RWPE2 (cell line): ENCODE measurements around the gene SMARCD3.

Source experiments
- ATAC-seq: fragments of 200-7000 bp; cut with Tn5 transposase; 3 replicates; pipeline ENCODE4 v1.9.1; 2021; ENCODE audit warnings: low read depth
- DNase-seq: peaks from one replicate; pipeline ENCODE4 v3.0.0-alpha.2; 2020; ENCODE audit warnings: low spot score
- H3K27ac ChIP-seq: fragments of 450-650 bp; 2 replicates; pipeline ENCODE4 v1.5.1; 2017; ENCODE audit warnings: mild to moderate bottlenecking; ENCODE audit not compliant: poor library complexity, severe bottlenecking
- H3K27me3 ChIP-seq: fragments of 250-450 bp; sonication (Bioruptor Pico); 2 replicates; pipeline ENCODE4 v1.5.1; 2021; ENCODE audit warnings: mild to moderate bottlenecking, moderate library complexity; ENCODE audit not compliant: insufficient read depth, poor library complexity, severe bottlenecking
- H3K36me3 ChIP-seq: fragments of 250-450 bp; sonication (Bioruptor Pico); 2 replicates; pipeline ENCODE4 v1.5.1; 2020; ENCODE audit warnings: low read depth, mild to moderate bottlenecking, moderate library complexity
- H3K4me1 ChIP-seq: fragments of 250-450 bp; sonication (Bioruptor Pico); 2 replicates; pipeline ENCODE4 v1.5.1; 2021; ENCODE audit warnings: mild to moderate bottlenecking, moderate library complexity; ENCODE audit not compliant: insufficient read depth, poor library complexity, severe bottlenecking
- H3K4me3 ChIP-seq: fragments of 250-450 bp; sonication (Bioruptor Pico); 2 replicates; pipeline ENCODE4 v1.5.1; 2021; ENCODE audit warnings: mild to moderate bottlenecking, moderate library complexity; ENCODE audit not compliant: severe bottlenecking
- H3K9me3 ChIP-seq: fragments of 250-450 bp; sonication (Bioruptor Pico); 2 replicates; pipeline ENCODE4 v1.5.1; 2021; ENCODE audit warnings: mild to moderate bottlenecking, moderate library complexity; ENCODE audit not compliant: severe bottlenecking
- CTCF ChIP-seq: fragments of 450-650 bp; IDR thresholded peaks from one replicate; pipeline ENCODE4 v1.5.1; 2017; ENCODE audit warnings: mild to moderate bottlenecking, moderate library complexity; ENCODE audit not compliant: poor library complexity, severe bottlenecking

Gene SMARCD3

GRCh38 chr7:151246851-151247580, 1.5 kb downstream of the SMARCD3 start:
- no peaks in the 10 kb centered on the region for H3K9me3 ChIP-seq
- H3K4me1 ChIP-seq, result no peaks in the 10 kb centered on the region
- H3K4me3 ChIP-seq, result no peak overlapping the region
- no peak overlapping the region for H3K27ac ChIP-seq
- DNase-seq, result no peak
- TF ChIP-seq CTCF, result no peak
- peaks cover 9% of the 10 kb centered on the region for H3K27me3 ChIP-seq
- no peak for ATAC-seq
- H3K36me3 ChIP-seq, result no peaks in the 10 kb centered on the region

GRCh38 chr7:151246102-151246850, 2.2 kb downstream of the SMARCD3 start:
- Histone ChIP-seq H3K9me3 (no peaks in the 10 kb centered on the region), H3K27ac (no peak overlapping the region), H3K4me3 (no peak overlapping the region), H3K4me1 (no peaks in the 10 kb centered on the region), H3K27me3 (peaks cover 9% of the 10 kb centered on the region), H3K36me3 (no peaks in the 10 kb centered on the region)
- DNase-seq (peak; percentile 31), ATAC-seq (no peak)
- no peak for TF ChIP-seq CTCF

- no peak overlapping the region for H3K27ac ChIP-seq
- H3K36me3 ChIP-seq, result no peaks in the 10 kb centered on the region
- H3K9me3 ChIP-seq, result no peaks in the 10 kb centered on the region
- peak; percentile 47 for DNase-seq
- peaks cover 9% of the 10 kb centered on the region for H3K27me3 ChIP-seq
- TF ChIP-seq CTCF, result peak; percentile 49
- no peak overlapping the region for H3K4me3 ChIP-seq
- ATAC-seq, result no peak
- no peaks in the 10 kb centered on the region for H3K4me1 ChIP-seq
Measured at GRCh38 chr7:151245360-151246101, 3.0 kb downstream of the SMARCD3 start.

GRCh38 chr7:151244841-151245346, 3.6 kb downstream of the SMARCD3 start:
- DNase-seq, result no peak
- no peak for TF ChIP-seq CTCF
- Histone ChIP-seq H3K27me3 (peaks cover 9% of the 10 kb centered on the region), H3K4me3 (no peak overlapping the region), H3K4me1 (no peaks in the 10 kb centered on the region), H3K27ac (no peak overlapping the region), H3K36me3 (no peaks in the 10 kb centered on the region), H3K9me3 (no peaks in the 10 kb centered on the region)
- ATAC-seq, result no peak
